RWPE2 (cell line): Measurements from ENCODE around the gene CDH6.
A peak's percentile ranks its signal among the peaks of the same experiment; 100 is the strongest.

Source experiments
- ATAC-seq: fragments of 200-7000 bp; cut with Tn5 transposase; 3 replicates; pipeline ENCODE4 v1.9.1; 2021; ENCODE audit warnings: low read depth
- DNase-seq: peaks from one replicate; pipeline ENCODE4 v3.0.0-alpha.2; 2020; ENCODE audit warnings: low spot score
- H3K27ac ChIP-seq: fragments of 450-650 bp; 2 replicates; pipeline ENCODE4 v1.5.1; 2017; ENCODE audit warnings: mild to moderate bottlenecking; ENCODE audit not compliant: poor library complexity, severe bottlenecking
- H3K27me3 ChIP-seq: fragments of 250-450 bp; sonication (Bioruptor Pico); 2 replicates; pipeline ENCODE4 v1.5.1; 2021; ENCODE audit warnings: mild to moderate bottlenecking, moderate library complexity; ENCODE audit not compliant: insufficient read depth, poor library complexity, severe bottlenecking
- H3K36me3 ChIP-seq: fragments of 250-450 bp; sonication (Bioruptor Pico); 2 replicates; pipeline ENCODE4 v1.5.1; 2020; ENCODE audit warnings: low read depth, mild to moderate bottlenecking, moderate library complexity
- H3K4me1 ChIP-seq: fragments of 250-450 bp; sonication (Bioruptor Pico); 2 replicates; pipeline ENCODE4 v1.5.1; 2021; ENCODE audit warnings: mild to moderate bottlenecking, moderate library complexity; ENCODE audit not compliant: insufficient read depth, poor library complexity, severe bottlenecking
- H3K4me3 ChIP-seq: fragments of 250-450 bp; sonication (Bioruptor Pico); 2 replicates; pipeline ENCODE4 v1.5.1; 2021; ENCODE audit warnings: mild to moderate bottlenecking, moderate library complexity; ENCODE audit not compliant: severe bottlenecking
- H3K9me3 ChIP-seq: fragments of 250-450 bp; sonication (Bioruptor Pico); 2 replicates; pipeline ENCODE4 v1.5.1; 2021; ENCODE audit warnings: mild to moderate bottlenecking, moderate library complexity; ENCODE audit not compliant: severe bottlenecking
- CTCF ChIP-seq: fragments of 450-650 bp; IDR thresholded peaks from one replicate; pipeline ENCODE4 v1.5.1; 2017; ENCODE audit warnings: mild to moderate bottlenecking, moderate library complexity; ENCODE audit not compliant: poor library complexity, severe bottlenecking

Gene CDH6

GRCh38 chr5:31287985-31288384 is 94.5 kb downstream of the CDH6 start:
- Histone ChIP-seq H3K9me3 (no peaks in the 10 kb centered on the region), H3K27me3 (peaks cover 15% of the 10 kb centered on the region), H3K36me3 (no peaks in the 10 kb centered on the region), H3K4me3 (no peak overlapping the region), H3K4me1 (no peaks in the 10 kb centered on the region), H3K27ac (no peak overlapping the region)
- no peak for DNase-seq
- no peak for ATAC-seq
- no peak for TF ChIP-seq CTCF

DNA sequence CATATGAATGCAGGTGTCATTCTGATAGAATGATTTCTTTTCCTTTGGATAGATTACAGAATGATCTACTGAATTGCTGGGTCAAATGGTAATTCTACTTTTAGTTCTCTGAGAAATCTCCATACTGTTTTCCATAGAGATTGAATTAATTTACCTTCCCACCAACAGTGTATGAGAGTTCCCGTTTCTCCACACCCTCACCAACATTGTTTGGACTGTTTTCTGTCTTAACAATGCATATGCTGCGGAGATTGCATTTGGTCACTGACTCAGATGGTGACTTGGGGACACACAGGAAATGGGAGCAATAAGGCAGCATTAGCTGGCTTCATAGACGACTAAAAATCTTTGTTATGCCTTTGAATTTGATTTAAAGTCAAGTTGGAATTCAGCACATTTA is 95.9 kb downstream of the CDH6 start:
- Histone ChIP-seq H3K9me3 (no peaks in the 10 kb centered on the region), H3K4me3 (no peak overlapping the region), H3K4me1 (no peaks in the 10 kb centered on the region), H3K27me3 (peaks cover 29% of the 10 kb centered on the region), H3K27ac (no peak overlapping the region), H3K36me3 (no peaks in the 10 kb centered on the region)
- no peak for DNase-seq
- no peak for TF ChIP-seq CTCF
- no peak for ATAC-seq

DNA sequence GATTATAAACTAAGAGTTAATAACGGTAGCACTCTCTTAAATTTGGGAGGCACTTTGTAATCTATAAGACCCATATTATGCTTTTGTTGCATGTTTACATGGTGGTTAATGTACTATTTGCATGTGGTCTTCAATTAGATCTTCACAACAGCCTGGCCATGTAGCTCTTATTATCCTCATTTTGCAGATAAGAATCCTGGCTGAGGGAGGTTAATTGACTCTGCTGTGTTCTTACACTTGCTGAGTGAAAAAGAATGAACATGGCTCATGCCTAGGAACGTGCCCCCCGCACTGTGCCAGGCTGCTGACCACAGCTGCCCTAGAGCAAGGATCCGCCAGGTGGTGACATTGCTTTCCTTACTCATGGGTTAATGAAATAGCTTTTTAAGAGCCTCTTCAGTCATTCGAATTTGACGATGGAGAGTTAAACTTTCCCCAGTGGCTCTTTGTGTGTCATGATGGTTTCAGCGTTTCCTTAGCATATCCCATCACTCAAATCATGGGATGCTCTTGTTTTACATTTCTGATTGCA is 97.9 kb downstream of the CDH6 start:
- Histone ChIP-seq H3K27me3 (peaks cover 48% of the 10 kb centered on the region), H3K4me1 (no peaks in the 10 kb centered on the region), H3K4me3 (no peak overlapping the region), H3K27ac (no peak overlapping the region), H3K36me3 (no peaks in the 10 kb centered on the region), H3K9me3 (no peaks in the 10 kb centered on the region)
- peak; percentile 36 for TF ChIP-seq CTCF
- ATAC-seq (peak; percentile 58; the same call in 2 of the 3 replicates), DNase-seq (no peak)

- Histone ChIP-seq H3K4me1 (no peaks in the 10 kb centered on the region), H3K36me3 (no peaks in the 10 kb centered on the region), H3K27me3 (peaks cover 57% of the 10 kb centered on the region), H3K4me3 (no peak overlapping the region), H3K9me3 (no peaks in the 10 kb centered on the region), H3K27ac (no peak overlapping the region)
- no peak for TF ChIP-seq CTCF
- ATAC-seq (0 out of 3 replicates have a peak, but pooled peaks have one; percentile 10), DNase-seq (no peak)
Observed at GRCh38 chr5:31300501-31300900, 107.0 kb downstream of the CDH6 start.

DNA sequence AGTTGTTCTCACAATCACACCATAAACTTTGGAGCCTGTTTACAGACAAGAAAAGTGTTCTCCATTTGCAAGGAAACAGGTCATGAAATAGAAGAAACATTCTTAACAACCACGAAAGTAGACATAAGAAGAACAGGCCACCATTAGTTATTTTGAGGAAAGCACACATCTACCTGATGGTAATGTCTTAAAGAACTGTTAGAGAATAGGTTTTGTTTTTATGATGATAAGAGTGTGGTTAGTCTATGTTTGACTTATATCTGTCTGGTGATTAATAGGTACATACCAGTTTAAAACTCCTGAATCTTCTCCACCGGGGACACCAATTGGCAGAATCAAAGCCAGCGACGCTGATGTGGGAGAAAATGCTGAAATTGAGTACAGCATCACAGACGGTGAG is 108.3 kb downstream of the CDH6 start:
- TF ChIP-seq CTCF = no peak
- Histone ChIP-seq H3K27ac (no peak overlapping the region), H3K4me1 (no peaks in the 10 kb centered on the region), H3K36me3 (no peaks in the 10 kb centered on the region), H3K27me3 (peaks cover 44% of the 10 kb centered on the region), H3K9me3 (no peaks in the 10 kb centered on the region), H3K4me3 (no peak overlapping the region)
- ATAC-seq (no peak), DNase-seq (no peak)
